ENCODE results near the gene SLC26A1. TPM values are rescaled to one million over a fixed set of nuclear protein-coding genes. Genes with fewer than 3 reads are reported as not detected.

The SLC26A1 gene
- total RNA-seq, 1 donor from 2014 or later: 2.6 TPM

DNA sequence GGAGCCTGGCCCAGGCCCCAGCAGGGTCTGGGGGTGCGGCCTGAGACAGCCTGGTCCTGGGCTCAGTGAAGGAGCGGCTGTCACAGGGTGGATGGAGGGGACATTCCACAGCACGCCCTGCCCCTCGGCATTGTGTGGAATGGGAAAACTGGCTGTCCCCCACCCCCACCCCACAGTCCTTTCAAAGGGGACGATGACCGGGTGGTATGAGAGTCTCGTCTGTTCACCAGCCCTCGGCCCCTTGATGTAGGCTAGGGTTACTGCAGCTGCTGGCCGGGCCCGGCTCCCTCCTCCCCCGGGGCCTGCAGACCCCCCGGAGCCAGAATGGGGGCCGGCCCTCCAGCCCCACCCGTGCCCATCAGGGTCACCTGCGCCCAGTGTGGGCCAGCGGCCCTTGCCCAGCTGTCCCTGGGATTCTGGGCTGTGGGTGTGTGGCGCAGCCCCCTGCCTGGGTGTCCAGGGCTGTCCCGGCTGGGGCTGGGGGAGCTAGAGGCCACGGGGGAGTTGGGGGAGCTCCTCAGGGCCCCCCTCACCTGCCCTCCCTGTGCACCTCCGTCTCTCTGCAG, 30.0 kb upstream of the SLC26A1 start:
- peaks cover 8% of the 10 kb centered on the region for H3K36me3 Mint-ChIP-seq (ENCODE audit: insufficient read depth)
- no peak overlapping the region for H3K4me3 Mint-ChIP-seq (ENCODE audit: low read depth)
- H3K27me3 Mint-ChIP-seq: no peaks in the 10 kb centered on the region
- TF ChIP-seq, protein P1, sequence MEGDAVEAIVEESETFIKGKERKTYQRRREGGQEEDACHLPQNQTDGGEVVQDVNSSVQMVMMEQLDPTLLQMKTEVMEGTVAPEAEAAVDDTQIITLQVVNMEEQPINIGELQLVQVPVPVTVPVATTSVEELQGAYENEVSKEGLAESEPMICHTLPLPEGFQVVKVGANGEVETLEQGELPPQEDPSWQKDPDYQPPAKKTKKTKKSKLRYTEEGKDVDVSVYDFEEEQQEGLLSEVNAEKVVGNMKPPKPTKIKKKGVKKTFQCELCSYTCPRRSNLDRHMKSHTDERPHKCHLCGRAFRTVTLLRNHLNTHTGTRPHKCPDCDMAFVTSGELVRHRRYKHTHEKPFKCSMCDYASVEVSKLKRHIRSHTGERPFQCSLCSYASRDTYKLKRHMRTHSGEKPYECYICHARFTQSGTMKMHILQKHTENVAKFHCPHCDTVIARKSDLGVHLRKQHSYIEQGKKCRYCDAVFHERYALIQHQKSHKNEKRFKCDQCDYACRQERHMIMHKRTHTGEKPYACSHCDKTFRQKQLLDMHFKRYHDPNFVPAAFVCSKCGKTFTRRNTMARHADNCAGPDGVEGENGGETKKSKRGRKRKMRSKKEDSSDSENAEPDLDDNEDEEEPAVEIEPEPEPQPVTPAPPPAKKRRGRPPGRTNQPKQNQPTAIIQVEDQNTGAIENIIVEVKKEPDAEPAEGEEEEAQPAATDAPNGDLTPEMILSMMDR (IDR thresholded peaks at IDR 0.05; ENCODE audit: unreplicated experiment): no peak
- no peak overlapping the region for H3K27ac Mint-ChIP-seq
- H3K9me3 Mint-ChIP-seq (ENCODE audit: low read depth): no peaks in the 10 kb centered on the region
- peaks cover 9% of the 10 kb centered on the region for H3K4me1 Mint-ChIP-seq (ENCODE audit: low read depth)
- DNase-seq (ENCODE audit: low spot score, unreplicated experiment): no peak

DNA sequence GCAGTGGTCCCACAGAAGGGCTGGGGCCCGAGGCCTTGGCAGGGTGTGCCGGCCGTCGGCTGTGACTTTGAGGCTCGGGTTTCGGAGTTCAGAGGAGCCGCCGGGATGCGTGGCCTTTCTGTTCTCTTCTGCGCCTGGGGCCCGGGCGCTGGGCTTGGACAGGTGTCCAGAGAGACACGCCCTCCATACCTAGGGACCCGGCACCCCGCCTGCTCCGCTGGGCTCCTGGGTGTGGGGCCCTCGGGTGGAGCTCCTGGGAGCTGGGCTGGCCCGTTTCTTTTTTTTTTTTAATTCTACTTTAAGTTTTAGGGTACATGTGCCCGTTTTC, 29.5 kb upstream of the SLC26A1 start:
- no peaks in the 10 kb centered on the region for H3K27me3 Mint-ChIP-seq
- no peak for DNase-seq (ENCODE audit: low spot score, unreplicated experiment)
- no peak overlapping the region for H3K27ac Mint-ChIP-seq
- H3K36me3 Mint-ChIP-seq (ENCODE audit: insufficient read depth): peaks cover 8% of the 10 kb centered on the region
- no peak overlapping the region for H3K4me3 Mint-ChIP-seq (ENCODE audit: low read depth)
- TF ChIP-seq, protein P1 (IDR thresholded peaks at IDR 0.05; ENCODE audit: unreplicated experiment): no peak
- peaks cover 10% of the 10 kb centered on the region for H3K4me1 Mint-ChIP-seq (ENCODE audit: low read depth)
- H3K9me3 Mint-ChIP-seq (ENCODE audit: low read depth): no peaks in the 10 kb centered on the region

DNA sequence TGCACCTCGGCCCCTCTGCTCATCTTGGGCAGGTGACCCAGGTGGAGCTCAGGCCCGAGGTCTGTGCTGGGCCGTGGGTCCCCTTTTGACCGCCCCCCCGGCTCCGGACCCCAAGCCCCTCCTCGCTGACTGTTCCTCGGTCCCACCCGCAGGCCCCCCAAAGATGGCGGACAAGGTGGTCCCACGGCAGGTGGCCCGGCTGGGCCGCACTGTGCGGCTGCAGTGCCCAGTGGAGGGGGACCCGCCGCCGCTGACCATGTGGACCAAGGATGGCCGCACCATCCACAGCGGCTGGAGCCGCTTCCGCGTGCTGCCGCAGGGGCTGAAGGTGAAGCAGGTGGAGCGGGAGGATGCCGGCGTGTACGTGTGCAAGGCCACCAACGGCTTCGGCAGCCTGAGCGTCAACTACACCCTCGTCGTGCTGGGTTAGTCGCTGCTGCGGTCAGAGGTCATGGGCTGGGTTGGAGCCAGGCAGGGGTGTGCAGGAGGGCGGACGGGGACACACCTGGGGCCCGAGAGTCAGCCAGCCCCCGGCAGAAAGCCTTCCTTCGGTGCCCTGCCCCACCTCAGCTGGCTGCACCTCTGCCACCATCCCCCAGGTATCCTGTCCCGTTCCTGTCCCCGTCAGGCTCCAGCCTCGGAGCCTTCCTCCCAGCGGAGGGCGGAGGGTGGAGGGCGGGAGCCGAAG, 29.0 kb upstream of the SLC26A1 start:
- Mint-ChIP-seq H3K36me3 (ENCODE audit: insufficient read depth) (peaks cover 8% of the 10 kb centered on the region), H3K9me3 (ENCODE audit: low read depth) (no peaks in the 10 kb centered on the region), H3K4me1 (ENCODE audit: low read depth) (peaks cover 10% of the 10 kb centered on the region), H3K4me3 (ENCODE audit: low read depth) (no peak overlapping the region), H3K27ac (no peak overlapping the region), H3K27me3 (no peaks in the 10 kb centered on the region)
- DNase-seq (ENCODE audit: low spot score, unreplicated experiment): no peak
- TF ChIP-seq, protein P1 (IDR thresholded peaks at IDR 0.05; ENCODE audit: unreplicated experiment): no peak

DNA sequence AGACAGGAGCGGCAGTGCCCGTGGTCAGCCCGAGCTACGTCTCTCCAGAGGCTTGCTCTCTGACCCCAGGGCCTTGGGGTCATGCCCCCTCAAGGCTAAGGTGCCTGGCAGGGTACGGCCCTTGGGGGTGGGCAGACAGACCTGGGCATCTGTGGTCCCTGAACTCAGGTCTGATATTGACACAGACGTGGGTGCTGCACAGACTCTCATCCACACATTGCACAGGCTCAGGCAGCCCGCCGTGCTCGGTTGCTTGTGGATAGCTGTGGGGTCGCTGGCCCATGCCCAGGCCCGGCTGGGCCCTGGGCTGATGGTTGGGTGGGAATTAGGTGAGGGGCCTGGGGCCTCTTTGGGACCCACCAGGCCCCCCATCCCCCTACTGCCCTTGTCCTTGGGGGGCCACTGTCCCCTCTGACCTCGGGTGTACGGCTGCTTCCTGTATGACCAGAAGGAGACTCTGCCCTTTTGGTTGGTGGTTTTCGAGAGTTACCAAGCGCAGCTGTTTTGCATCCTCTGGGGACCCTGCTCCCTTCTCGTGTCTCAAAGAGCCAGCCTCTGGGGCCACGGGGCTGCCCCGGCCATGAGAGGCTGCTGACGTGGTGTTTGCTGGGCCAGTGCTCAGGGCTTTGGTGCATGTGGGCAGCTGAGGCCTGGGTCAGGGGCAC, 28.3 kb upstream of the SLC26A1 start:
- H3K4me3 Mint-ChIP-seq (ENCODE audit: low read depth): no peak overlapping the region
- H3K36me3 Mint-ChIP-seq (ENCODE audit: insufficient read depth): peaks cover 8% of the 10 kb centered on the region
- TF ChIP-seq, protein P1 (IDR thresholded peaks at IDR 0.05; ENCODE audit: unreplicated experiment): no peak
- H3K27ac Mint-ChIP-seq: no peak overlapping the region
- H3K27me3 Mint-ChIP-seq: no peaks in the 10 kb centered on the region
- H3K9me3 Mint-ChIP-seq (ENCODE audit: low read depth): no peaks in the 10 kb centered on the region
- H3K4me1 Mint-ChIP-seq (ENCODE audit: low read depth): peaks cover 10% of the 10 kb centered on the region
- no peak for DNase-seq (ENCODE audit: low spot score, unreplicated experiment)

DNA sequence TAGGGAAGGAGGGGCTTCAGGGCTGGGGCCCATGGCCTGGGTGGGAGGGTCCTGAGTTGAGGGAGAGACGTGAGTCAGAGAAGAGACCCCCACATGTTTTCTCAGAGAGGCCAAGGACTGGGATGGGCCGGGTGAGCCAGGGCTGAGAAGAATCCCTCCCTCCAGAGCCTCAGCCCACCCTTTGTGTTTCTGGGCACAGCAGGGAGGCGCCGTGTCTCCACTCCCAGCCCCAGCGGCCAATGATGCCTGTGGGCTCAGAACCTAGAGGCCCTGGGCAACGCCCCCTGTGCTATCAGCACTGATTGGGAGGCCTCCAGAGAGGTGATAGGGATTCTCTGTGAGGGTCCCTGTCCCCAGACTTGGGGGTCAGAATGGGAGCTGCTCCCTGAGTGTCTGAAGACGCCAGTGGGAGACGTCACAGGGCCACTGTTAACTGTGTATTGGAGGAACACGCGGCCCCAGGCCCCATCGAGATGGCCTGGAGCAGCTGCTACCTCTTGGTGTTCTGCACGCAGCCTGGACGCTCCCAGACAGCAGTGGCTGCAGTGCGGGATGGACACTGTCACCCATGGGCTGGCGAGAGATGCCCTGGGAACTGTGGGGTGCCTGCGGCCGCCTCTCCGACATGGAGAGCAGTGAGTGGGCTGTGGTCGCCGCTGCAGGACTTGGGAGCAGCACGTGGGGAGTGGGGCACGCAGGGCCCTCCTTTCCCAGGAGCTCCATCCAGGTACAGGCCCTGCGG, 26.7 kb upstream of the SLC26A1 start:
- H3K4me3 Mint-ChIP-seq (ENCODE audit: low read depth): no peak overlapping the region
- peaks cover 10% of the 10 kb centered on the region for H3K4me1 Mint-ChIP-seq (ENCODE audit: low read depth)
- TF ChIP-seq, protein P1 (IDR thresholded peaks at IDR 0.05; ENCODE audit: unreplicated experiment): no peak
- no peaks in the 10 kb centered on the region for H3K27me3 Mint-ChIP-seq
- H3K27ac Mint-ChIP-seq: no peak overlapping the region
- DNase-seq (ENCODE audit: low spot score, unreplicated experiment): no peak
- H3K36me3 Mint-ChIP-seq (ENCODE audit: insufficient read depth): peaks cover 1% of the 10 kb centered on the region
- H3K9me3 Mint-ChIP-seq (ENCODE audit: low read depth): no peaks in the 10 kb centered on the region

All from progenitor cell of endocrine pancreas (in vitro differentiated cells).